Gastrocnemius medialis (tissue), 4 donors: ENCODE measurements around the gene CAMK1G.

ENCODE experiments used
- CTCF ChIP-seq, 5 experiments: fragments of 450-650 bp in 3 of 5; fragments of 200-600 bp in 2 of 5; sonication (generic) in 2 of 5; IDR thresholded peaks in 4 of 5; conservative IDR thresholded peaks in 1 of 5; 1 replicate in 4 of 5; 2 replicates in 1 of 5; pipeline ENCODE4 v1.5.1; 2016 to 2019; ENCODE audit warnings: antibody characterized with exemption in 5 of 5, mild to moderate bottlenecking in 3 of 5, moderate library complexity in 3 of 5
- POLR2A ChIP-seq, 2 donors: fragments of 450-650 bp; IDR thresholded peaks; one replicate each; pipeline ENCODE4 v1.6.1; 2017; ENCODE audit warnings: antibody characterized with exemption in 2 of 2, mild to moderate bottlenecking in 2 of 2, moderate library complexity in 2 of 2

- TF ChIP-seq CTCF (IDR thresholded peaks at IDR 0.05 in 4 of 5, conservative IDR thresholded peaks at IDR 0.05 in 1 of 5) (no peak), POLR2A (IDR thresholded peaks at IDR 0.05) (no peak)
Measured at GRCh38 chr1:209554761-209555611, 28.5 kb upstream of the CAMK1G start.
